HCT116 (cell line): ENCODE data around the gene ATP1A4. TPM values are rescaled to one million over a fixed set of nuclear protein-coding genes. Genes with fewer than 3 reads are reported as not detected.

Source experiments
- ATAC-seq: fragments of 200-7000 bp; cut with Tn5 transposase; 2 replicates; pipeline ENCODE4 v1.9.1; 2020; ENCODE audit warnings: mild to moderate bottlenecking, moderate library complexity
- BruUV-seq: library from RNA; stranded (reverse); fragments of 400-500 nt; replicated peaks from 2 replicates; lab custom pipeline; 2021; lab: Mats Ljungman, UMichigan
- CTCF ChIA-PET: fragments of 300-600 bp; sonication (Branson Sonifier 250); formaldehyde crosslinking; loops from one replicate; lab custom pipeline; 2021; ENCODE audit warnings: antibody characterized with exemption; lab: Charles Lee
- POLR2A ChIA-PET: fragments of 300-600, 350-600 bp; sonication (Branson Sonifier 250); formaldehyde crosslinking; loops from one replicate; lab custom pipeline; 2021; ENCODE audit warnings: antibody characterized with exemption; lab: Charles Lee
- RAD21 ChIA-PET, 2 experiments: fragments of 300-600 bp; sonication (Branson Sonifier 250); formaldehyde crosslinking; loops; one replicate each; lab custom pipeline; 2023; ENCODE audit warnings: low total read pairs in 2 of 2; ENCODE audit not compliant: uncharacterized antibody in 2 of 2, unreplicated experiment in 2 of 2, low non-redundant PET in 1 of 2; lab: Charles Lee
- DNase-seq: peaks from one replicate; pipeline ENCODE4 v3.0.0-alpha.2; 2010; ENCODE audit warnings: low read depth, low spot score
- H2AFZ ChIP-seq: fragments of 200-600 bp; shearing (Covaris generic), sonication (generic); 2 replicates; pipeline ENCODE4 v1.6.1; 2017; ENCODE audit warnings: low read depth, mixed run types, mixed read lengths, antibody characterized with exemption, low read length; ENCODE audit not compliant: poor library complexity, severe bottlenecking
- H3K27ac ChIP-seq: 2 replicates; pipeline ENCODE4 v1.5.1; 2012; ENCODE audit warnings: low read depth, low read length
- H3K27me3 ChIP-seq: fragments of 200-600 bp; sonication (generic); 2 replicates; pipeline ENCODE4 v1.6.1; 2016; ENCODE audit warnings: mixed run types, low read length, mixed read lengths; ENCODE audit not compliant: insufficient read depth
- H3K36me3 ChIP-seq, 2 experiments: fragments of 200-500 bp in 1 of 2; fragments of 200-600 bp in 1 of 2; sonication (Bioruptor generic) in 1 of 2; sonication (generic) in 1 of 2; 2 replicates each; pipeline versions ENCODE4 v1.5.1 to v1.6.1; 2014 to 2016; ENCODE audit warnings: low read length in 2 of 2, inconsistent platforms in 1 of 2, mixed read lengths in 1 of 2, mixed run types in 1 of 2; ENCODE audit not compliant: insufficient read depth in 2 of 2, control insufficient read depth in 1 of 2
- H3K4me1 ChIP-seq, 2 experiments: fragments of 200-600 bp in 1 of 2; sonication (generic) in 1 of 2; 2 replicates each; pipeline versions ENCODE4 v1.5.1 to v1.6.1; 2012 to 2017; ENCODE audit warnings: low read length in 2 of 2, inconsistent platforms in 1 of 2, mild to moderate bottlenecking in 1 of 2, mixed read lengths in 1 of 2, mixed run types in 1 of 2, moderate library complexity in 1 of 2; ENCODE audit not compliant: insufficient read depth in 2 of 2, control insufficient read depth in 1 of 2
- H3K4me2 ChIP-seq: fragments of 200-600 bp; sonication (generic); 2 replicates; pipeline ENCODE4 v1.6.1; 2017; ENCODE audit warnings: mixed run types, low read length, mixed read lengths
- H3K4me3 ChIP-seq, 2 experiments: fragments of 200-600 bp in 1 of 2; sonication (generic) in 1 of 2; replicated peaks in 1 of 2; 2 replicates each; pipeline ENCODE4 v1.5.1; 2011 to 2016; ENCODE audit warnings: low read length in 2 of 2, control low read depth in 1 of 2, low read depth in 1 of 2, mild to moderate bottlenecking in 1 of 2, mixed read lengths in 1 of 2, mixed run types in 1 of 2
- H3K79me2 ChIP-seq: fragments of 200-600 bp; sonication (generic); 2 replicates; pipeline ENCODE4 v1.6.1; 2017; ENCODE audit warnings: mild to moderate bottlenecking, mixed run types, low read length, moderate library complexity, mixed read lengths; ENCODE audit not compliant: insufficient read depth
- H3K9ac ChIP-seq: fragments of 200-600 bp; sonication (generic); 2 replicates; pipeline ENCODE4 v1.6.1; 2016; ENCODE audit warnings: low read length, mixed read lengths
- H3K9me2 ChIP-seq: fragments of 200-600 bp; sonication (generic), shearing (Covaris generic); 2 replicates; pipeline ENCODE4 v1.6.1; 2017; ENCODE audit warnings: mixed run types, mild to moderate bottlenecking, moderate library complexity; ENCODE audit not compliant: insufficient read depth
- H3K9me3 ChIP-seq, 2 experiments: fragments of 200-500 bp in 1 of 2; fragments of 200-600 bp in 1 of 2; sonication (Bioruptor generic) in 1 of 2; sonication (generic) in 1 of 2; 2 replicates each; pipeline ENCODE4 v1.6.1; 2014 to 2017; ENCODE audit warnings: low read length in 2 of 2, mixed read lengths in 2 of 2, inconsistent platforms in 1 of 2, low read depth in 1 of 2, mild to moderate bottlenecking in 1 of 2, mixed run types in 1 of 2, moderate library complexity in 1 of 2; ENCODE audit not compliant: control insufficient read depth in 1 of 2, insufficient read depth in 1 of 2
- H4K20me1 ChIP-seq: fragments of 200-600 bp; sonication (generic), shearing (Covaris generic); 2 replicates; pipeline ENCODE4 v1.6.1; 2017; ENCODE audit warnings: mixed run types, mild to moderate bottlenecking, moderate library complexity; ENCODE audit not compliant: insufficient read depth
- CEBPB ChIP-seq: IDR thresholded peaks from 2 replicates; pipeline ENCODE4 v1.6.1; 2012; ENCODE audit warnings: low read depth
- EZH2 ChIP-seq: fragments of 200-600 bp; sonication (generic); IDR thresholded peaks from 2 replicates; pipeline ENCODE4 v1.6.1; 2017; ENCODE audit warnings: antibody characterized with exemption, mixed run types
- MAX ChIP-seq: IDR thresholded peaks from 2 replicates; pipeline ENCODE4 v1.6.1; 2012
- POLR2A ChIP-seq: IDR thresholded peaks from 2 replicates; pipeline ENCODE4 v1.7.0; 2011; ENCODE audit warnings: borderline replicate concordance; ENCODE audit not compliant: insufficient read depth, insufficient read length; ENCODE audit errors: extremely low read depth
- ZBTB33 ChIP-seq: IDR thresholded peaks from 2 replicates; pipeline ENCODE4 v1.6.1; 2011; ENCODE audit warnings: mild to moderate bottlenecking, low read length, moderate library complexity; ENCODE audit not compliant: insufficient replicate concordance; ENCODE audit errors: extremely low read depth
- intact Hi-C: fragments of 100-400 bp; cut with micrococcal nuclease; formaldehyde crosslinking; loops from 2 replicates; pipeline ENCODE4 v1.10.0; 2022
- total RNA-seq: library from RNA; stranded (reverse); gene quantifications from one replicate; pipeline ENCODE4 v1.2.1, GENCODE V29; 2021; ENCODE audit not compliant: unreplicated experiment

Gene ATP1A4
- total RNA-seq, 1 experiment from 2014 or later = not detected

- peaks cover 3 to 4% of the 10 kb centered on the region in 2 experiments; a peak in 2 of 4 replicates for H3K4me1 ChIP-seq
- CTCF ChIA-PET = no interaction called here
- POLR2A ChIA-PET = no interaction called here
- H3K36me3 ChIP-seq = no peaks in the 10 kb centered on the region
- no peaks in the 10 kb centered on the region for H3K9me2 ChIP-seq
- TF ChIP-seq MAX (no peak), EZH2 (no peak), ZBTB33 (no peak), POLR2A (no peak)
- RAD21 ChIA-PET = no interaction called here
- H4K20me1 ChIP-seq = no peaks in the 10 kb centered on the region
- no peaks in the 10 kb centered on the region for H3K9me3 ChIP-seq
- H3K27ac ChIP-seq = no peak overlapping the region
- no peak overlapping the region for H2AFZ ChIP-seq
- H3K9ac ChIP-seq = no peak overlapping the region
- no peak for ATAC-seq
- BruUV-seq = no TSS peak
- no peak overlapping the region for H3K4me2 ChIP-seq
- no peaks in the 10 kb centered on the region for H3K79me2 ChIP-seq
- H3K27me3 ChIP-seq = no peaks in the 10 kb centered on the region
- intact Hi-C loops = no loop called here
- no peak for DNase-seq
- no peak overlapping the region for H3K4me3 ChIP-seq
Observed at GRCh38 chr1:160197231-160197630, 45.8 kb downstream of the ATP1A4 start.

- H3K36me3 ChIP-seq = no peaks in the 10 kb centered on the region
Observed at GRCh38 chr1:160200786-160201185, 49.4 kb downstream of the ATP1A4 start.

More at GRCh38 chr1:160200786-160201185, 49.4 kb downstream of the ATP1A4 start:
- Histone ChIP-seq H4K20me1 (no peaks in the 10 kb centered on the region), H3K9me2 (no peaks in the 10 kb centered on the region), H2AFZ (no peak overlapping the region), H3K4me2 (no peak overlapping the region), H3K9ac (no peak overlapping the region), H3K79me2 (peaks cover 6% of the 10 kb centered on the region; the same call in 1 of the 2 replicates), H3K4me1 (peaks cover 6 to 8% of the 10 kb centered on the region in 2 experiments; a peak in 2 of 4 replicates), H3K9me3 (no peaks in the 10 kb centered on the region), H3K27me3 (no peaks in the 10 kb centered on the region), H3K4me3 (no peak overlapping the region), H3K27ac (no peak overlapping the region)
- intact Hi-C loops = no loop called here
- no TSS peak for BruUV-seq
- ATAC-seq (no peak), DNase-seq (no peak)
- ChIA-PET RAD21 (no interaction called here), POLR2A (no interaction called here), CTCF (interaction anchor here (2.1 kb wide), 1 partner anchor 7 kb away, joined by 13 read pairs; no protein-coding TSS in a partner anchor)
- no peak for TF ChIP-seq CEBPB
